Measurements from ENCODE around the gene KCNMA1. TPM values are rescaled to one million over a fixed set of nuclear protein-coding genes. Genes with fewer than 3 reads are reported as not detected.

Gene KCNMA1
- total RNA-seq, 2 donors from 2014 or later: 168 to 188 TPM

DNA sequence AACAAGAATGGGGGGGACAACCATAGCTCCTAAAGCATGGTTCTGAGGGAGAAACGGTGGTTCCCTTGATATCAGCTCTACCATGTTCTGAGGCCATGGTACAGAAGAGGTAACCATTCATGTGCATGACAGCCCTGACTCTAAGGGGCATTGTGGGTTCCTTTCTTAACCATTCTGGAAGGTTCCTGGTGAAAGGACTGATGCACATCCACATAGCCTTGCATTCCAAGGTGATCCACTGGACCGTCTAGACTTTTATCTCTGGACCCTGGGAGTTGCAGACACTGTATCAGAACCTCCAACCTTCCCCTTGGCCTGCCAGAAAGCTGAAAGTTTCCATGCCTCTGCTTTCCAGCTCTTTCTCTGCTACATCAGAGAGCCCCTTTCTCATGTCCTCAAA, 344.3 kb downstream of the KCNMA1 start:
- peaks cover 21 to 78% of the 10 kb centered on the region in 2 donors for H3K4me1 ChIP-seq (ENCODE audit: control insufficient read depth in 1 of 2, low read depth in 2 of 2)
- no peaks in the 10 kb centered on the region for H3K27me3 ChIP-seq (replicated peaks; ENCODE audit: insufficient read depth)
- H3K27ac ChIP-seq: no peak overlapping the region
- H3K9me3 ChIP-seq: no peaks in the 10 kb centered on the region
- no peak for ATAC-seq (ENCODE audit: insufficient number of reproducible peaks, low FRiP score, low read depth)
- TF ChIP-seq, protein P1, sequence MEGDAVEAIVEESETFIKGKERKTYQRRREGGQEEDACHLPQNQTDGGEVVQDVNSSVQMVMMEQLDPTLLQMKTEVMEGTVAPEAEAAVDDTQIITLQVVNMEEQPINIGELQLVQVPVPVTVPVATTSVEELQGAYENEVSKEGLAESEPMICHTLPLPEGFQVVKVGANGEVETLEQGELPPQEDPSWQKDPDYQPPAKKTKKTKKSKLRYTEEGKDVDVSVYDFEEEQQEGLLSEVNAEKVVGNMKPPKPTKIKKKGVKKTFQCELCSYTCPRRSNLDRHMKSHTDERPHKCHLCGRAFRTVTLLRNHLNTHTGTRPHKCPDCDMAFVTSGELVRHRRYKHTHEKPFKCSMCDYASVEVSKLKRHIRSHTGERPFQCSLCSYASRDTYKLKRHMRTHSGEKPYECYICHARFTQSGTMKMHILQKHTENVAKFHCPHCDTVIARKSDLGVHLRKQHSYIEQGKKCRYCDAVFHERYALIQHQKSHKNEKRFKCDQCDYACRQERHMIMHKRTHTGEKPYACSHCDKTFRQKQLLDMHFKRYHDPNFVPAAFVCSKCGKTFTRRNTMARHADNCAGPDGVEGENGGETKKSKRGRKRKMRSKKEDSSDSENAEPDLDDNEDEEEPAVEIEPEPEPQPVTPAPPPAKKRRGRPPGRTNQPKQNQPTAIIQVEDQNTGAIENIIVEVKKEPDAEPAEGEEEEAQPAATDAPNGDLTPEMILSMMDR (IDR thresholded peaks at IDR 0.05): no peak
- no peak overlapping the region for H3K4me3 ChIP-seq
- DNase-seq (ENCODE audit: low spot score): no peak
- no peaks in the 10 kb centered on the region for H3K36me3 ChIP-seq

DNA sequence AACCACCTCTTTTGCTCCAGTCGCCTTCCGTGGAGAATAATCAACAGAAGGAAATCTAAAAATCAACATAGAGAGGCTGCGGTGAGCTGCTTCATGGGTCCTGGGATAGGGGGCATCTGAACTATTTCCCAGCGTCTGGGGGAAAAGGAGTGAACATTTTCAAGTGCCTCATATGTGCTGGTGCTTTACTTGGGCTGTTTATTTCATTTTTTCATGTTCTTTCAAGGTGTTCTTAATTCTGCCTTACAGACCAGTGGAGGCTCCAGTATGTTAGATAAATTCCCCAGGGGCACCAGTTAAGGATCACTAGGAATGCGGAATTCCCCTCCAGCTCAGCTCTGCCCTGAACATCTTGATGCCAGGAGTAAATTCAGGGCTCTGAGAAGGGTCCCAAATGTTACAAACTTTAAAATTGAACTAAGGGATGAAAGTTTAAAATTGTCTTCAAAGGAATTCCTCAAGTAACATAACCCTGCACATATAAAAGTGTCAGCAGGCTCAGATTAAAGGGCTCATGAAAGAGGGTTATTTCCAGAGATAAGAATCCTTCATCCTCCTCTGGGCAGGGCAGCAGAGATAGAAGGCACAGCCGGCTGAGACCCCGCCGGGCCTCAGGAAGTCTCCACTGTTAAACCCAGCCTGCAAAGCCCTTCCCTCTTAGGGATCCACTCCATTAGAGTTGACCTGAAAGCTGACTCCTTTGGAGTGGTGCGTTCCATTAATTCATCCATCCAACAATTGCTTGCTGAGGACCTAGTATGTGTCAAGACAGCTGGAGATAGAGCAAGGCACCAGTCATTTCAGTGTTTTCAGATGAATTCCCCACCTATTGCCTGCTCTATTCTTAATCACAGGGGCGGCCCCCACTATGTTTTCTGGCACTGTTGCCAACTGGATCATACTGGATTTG, 345.8 kb downstream of the KCNMA1 start:
- no peaks in the 10 kb centered on the region for H3K27me3 ChIP-seq (replicated peaks; ENCODE audit: insufficient read depth)
- H3K36me3 ChIP-seq: no peaks in the 10 kb centered on the region
- ATAC-seq (ENCODE audit: insufficient number of reproducible peaks, low FRiP score, low read depth) (no peak), DNase-seq (ENCODE audit: low spot score) (no peak)
- peaks cover 30 to 82% of the 10 kb centered on the region in 2 donors for H3K4me1 ChIP-seq (ENCODE audit: control insufficient read depth in 1 of 2, low read depth in 2 of 2)
- H3K4me3 ChIP-seq: no peak overlapping the region
- H3K9me3 ChIP-seq: no peaks in the 10 kb centered on the region
- TF ChIP-seq, protein P1 (IDR thresholded peaks at IDR 0.05): no peak
- H3K27ac ChIP-seq: no peak overlapping the region

DNA sequence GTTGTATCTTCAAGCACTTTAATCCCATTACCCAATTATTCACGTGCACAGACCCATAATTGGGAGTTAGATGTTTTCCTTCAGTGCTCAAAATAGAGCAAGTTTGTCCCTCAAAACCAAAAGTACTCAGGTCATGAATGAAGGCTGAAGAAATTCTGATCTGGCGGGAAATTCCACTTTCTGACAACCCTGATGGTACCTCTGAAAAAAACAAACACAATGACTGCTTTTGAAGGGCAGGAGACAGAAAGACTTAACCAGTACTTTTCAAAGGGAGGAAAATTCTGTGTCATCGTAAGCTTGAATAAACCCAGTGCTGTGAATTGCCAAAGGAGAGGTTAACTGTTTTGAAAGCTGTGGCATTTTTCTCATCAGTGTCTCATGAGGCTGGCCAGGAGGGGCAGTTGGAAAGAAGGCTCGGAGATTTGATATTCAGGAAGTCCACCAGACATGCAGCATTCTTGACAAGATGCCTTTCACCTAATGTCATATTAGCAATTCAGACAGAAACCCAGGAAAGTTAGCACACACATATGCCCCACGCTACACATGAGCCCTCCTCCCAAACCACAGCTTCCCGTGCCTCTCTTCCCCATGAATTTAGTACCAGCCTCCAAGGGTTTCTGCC, 347.0 kb downstream of the KCNMA1 start:
- TF ChIP-seq, protein P1 (IDR thresholded peaks at IDR 0.05): no peak
- Histone ChIP-seq H3K9me3 (no peaks in the 10 kb centered on the region), H3K36me3 (no peaks in the 10 kb centered on the region), H3K27me3 (replicated peaks; ENCODE audit: insufficient read depth) (no peaks in the 10 kb centered on the region), H3K4me3 (peak overlapping the region; percentile 10), H3K4me1 (ENCODE audit: control insufficient read depth in 1 of 2, low read depth in 2 of 2) (peaks cover 33 to 87% of the 10 kb centered on the region in 2 donors), H3K27ac (peak overlapping the region; percentile 8 to 34)
- ATAC-seq (ENCODE audit: insufficient number of reproducible peaks, low FRiP score, low read depth): no peak
- DNase-seq (ENCODE audit: low spot score): no peak

DNA sequence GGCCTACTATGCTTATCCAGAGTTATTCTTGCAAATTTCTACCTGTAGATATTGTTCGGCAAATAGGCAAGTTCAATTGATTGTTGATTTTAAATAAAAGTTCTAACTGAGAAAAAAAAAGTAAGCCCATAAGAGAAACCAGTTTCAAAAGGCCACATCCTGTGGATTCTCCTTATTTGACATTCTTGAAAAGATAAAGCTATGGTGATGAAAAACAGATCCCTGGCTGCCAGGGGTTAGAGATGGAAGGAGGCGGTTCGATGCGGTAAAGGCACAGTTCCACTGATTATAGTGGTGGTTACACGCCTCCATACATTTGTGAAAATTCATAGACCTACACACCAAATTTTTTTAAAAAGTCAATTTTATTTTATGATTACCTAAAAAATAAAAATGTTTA, 347.8 kb downstream of the KCNMA1 start:
- no peaks in the 10 kb centered on the region for H3K9me3 ChIP-seq

More for the DNA sequence above, 347.8 kb downstream of the KCNMA1 start:
- Histone ChIP-seq H3K27me3 (replicated peaks; ENCODE audit: insufficient read depth) (no peaks in the 10 kb centered on the region), H3K27ac (no peak overlapping the region), H3K4me1 (ENCODE audit: control insufficient read depth in 1 of 2, low read depth in 2 of 2) (peaks cover 35 to 92% of the 10 kb centered on the region in 2 donors), H3K4me3 (no peak overlapping the region), H3K36me3 (no peaks in the 10 kb centered on the region)
- DNase-seq (ENCODE audit: low spot score): no peak
- TF ChIP-seq, protein P1 (IDR thresholded peaks at IDR 0.05): no peak
- no peak for ATAC-seq (ENCODE audit: insufficient number of reproducible peaks, low FRiP score, low read depth)
